GM19328 (cell line): ENCODE data around the gene ABCA7.
"Not testable (repeated sequence)": the region's sequence is repeated elsewhere in the genome, so short reads cannot be mapped to it uniquely, and the experiment has no call there.

Experiments
- ATAC-seq: cut with Tn5 transposase; IDR thresholded peaks from one replicate; pipeline ENCODE4 v1.9.1; 2021; ENCODE audit warnings: mild to moderate bottlenecking, moderate library complexity; ENCODE audit not compliant: unreplicated experiment

ABCA7 gene

GRCh38 chr19:1104311-1105007 lies 64.6 kb downstream of the ABCA7 start:
- ATAC-seq: peak; percentile 22

GRCh38 chr19:1105008-1105872 lies 65.3 kb downstream of the ABCA7 start:
- ATAC-seq: no peak

- no peak for ATAC-seq
Measured at GRCh38 chr19:1105873-1106840, 66.2 kb downstream of the ABCA7 start.

GRCh38 chr19:1106841-1107660 lies 67.1 kb downstream of the ABCA7 start:
- ATAC-seq: no peak

- no peak for ATAC-seq
Measured at GRCh38 chr19:1107661-1108261, 67.9 kb downstream of the ABCA7 start.

GRCh38 chr19:1108291-1109031 lies 68.6 kb downstream of the ABCA7 start:
- ATAC-seq: no peak

GRCh38 chr19:1109032-1109551 lies 69.2 kb downstream of the ABCA7 start:
- no peak for ATAC-seq

GRCh38 chr19:1109697-1110671 lies 70.1 kb downstream of the ABCA7 start:
- no peak for ATAC-seq

GRCh38 chr19:1110809-1111640 lies 71.1 kb downstream of the ABCA7 start:
- no peak for ATAC-seq

- ATAC-seq: no peak
Measured at GRCh38 chr19:1111641-1112267, 71.8 kb downstream of the ABCA7 start.

- ATAC-seq: no peak
Measured at GRCh38 chr19:1112268-1113029, 72.5 kb downstream of the ABCA7 start.

GRCh38 chr19:1113030-1113985 lies 73.4 kb downstream of the ABCA7 start:
- no peak for ATAC-seq

GRCh38 chr19:1113986-1114483 lies 74.1 kb downstream of the ABCA7 start:
- no peak for ATAC-seq

- not testable (repeated sequence) for ATAC-seq
Measured at GRCh38 chr19:1114728-1115127, 74.8 kb downstream of the ABCA7 start.
